Endothelial cell of umbilical vein (primary cell): ENCODE results near the gene CDK5RAP2. TPM values are rescaled to one million over a fixed set of nuclear protein-coding genes. Genes with fewer than 3 reads are reported as not detected.

Experiments
- BruUV-seq: library from RNA; stranded (reverse); fragments of 400-500 nt; replicated peaks from 2 replicates; lab custom pipeline; 2021; lab: Mats Ljungman, UMichigan
- CTCF ChIA-PET: fragments of 300-600, 350-600 bp; sonication (Branson Sonifier 250); formaldehyde crosslinking; loops from one replicate; lab custom pipeline; 2021; ENCODE audit warnings: antibody characterized with exemption, inconsistent platforms; lab: Charles Lee
- POLR2A ChIA-PET: fragments of 300-600, 350-600 bp; sonication (Branson Sonifier 250); formaldehyde crosslinking; loops from one replicate; lab custom pipeline; 2021; ENCODE audit warnings: antibody characterized with exemption, inconsistent platforms; lab: Charles Lee
- DNase-seq: peaks from one replicate; pipeline ENCODE4 v3.0.0-alpha.2; 2011; ENCODE audit warnings: low read depth, low spot score
- FAIRE-seq: peaks from 2 replicates; lab custom pipeline; 2011; peaks lifted over from hg19 to GRCh38; lab: Jason Lieb, UNC
- H2AFZ ChIP-seq: 2 replicates; pipeline ENCODE4 v1.6.0; 2012; ENCODE audit warnings: low read depth, low read length, control low read depth, inconsistent platforms
- H3K27ac ChIP-seq: 2 replicates; pipeline ENCODE4 v1.5.1; 2011; ENCODE audit warnings: low read depth, mild to moderate bottlenecking, control low read depth, low read length, moderate library complexity; ENCODE audit not compliant: insufficient read depth
- H3K27me3 ChIP-seq, 2 experiments: 2 replicates each; pipeline versions ENCODE4 v1.6.0 to v1.6.1; 2011; ENCODE audit warnings: low read length in 2 of 2, mixed read lengths in 1 of 2; ENCODE audit not compliant: control insufficient read depth in 2 of 2, insufficient read depth in 2 of 2
- H3K36me3 ChIP-seq, 2 experiments: 2 replicates in 1 of 2; 3 replicates in 1 of 2; pipeline ENCODE4 v1.5.1; 2011; ENCODE audit warnings: low read length in 2 of 2, mild to moderate bottlenecking in 1 of 2, moderate library complexity in 1 of 2; ENCODE audit not compliant: control insufficient read depth in 2 of 2, insufficient read depth in 2 of 2; ENCODE audit errors: extremely low read depth in 1 of 2
- H3K4me1 ChIP-seq: 3 replicates; pipeline ENCODE4 v1.5.1; 2011; ENCODE audit warnings: mild to moderate bottlenecking, low read length; ENCODE audit not compliant: control insufficient read depth, insufficient read depth; ENCODE audit errors: extremely low read depth
- H3K4me2 ChIP-seq: 2 replicates; pipeline ENCODE4 v1.6.1; 2011; ENCODE audit warnings: low read length, control low read depth, mixed read lengths; ENCODE audit not compliant: insufficient read depth
- H3K4me3 ChIP-seq, 3 experiments: fragments of 200-600 bp in 1 of 3; sonication (generic), shearing (Covaris generic) in 1 of 3; replicated peaks in 1 of 3; 2 replicates each; pipeline ENCODE4 v1.5.1; 2011 to 2016; ENCODE audit warnings: control low read depth in 3 of 3, low read length in 3 of 3, mild to moderate bottlenecking in 2 of 3, inconsistent platforms in 1 of 3, low read depth in 1 of 3, moderate library complexity in 1 of 3; ENCODE audit not compliant: insufficient read depth in 1 of 3
- H3K79me2 ChIP-seq: 2 replicates; pipeline ENCODE4 v1.6.0; 2012; ENCODE audit warnings: low read length, inconsistent platforms; ENCODE audit not compliant: control insufficient read depth, insufficient read depth
- H3K9ac ChIP-seq: replicated peaks from 2 replicates; pipeline ENCODE3; 2011; ENCODE audit warnings: low read length, control low read depth; ENCODE audit not compliant: insufficient read depth; ENCODE audit errors: extremely low read depth
- H3K9me1 ChIP-seq: replicated peaks from 3 replicates; pipeline ENCODE4 v1.6.0; 2011; ENCODE audit warnings: mild to moderate bottlenecking, low read length; ENCODE audit not compliant: control insufficient read depth, insufficient read depth; ENCODE audit errors: extremely low read depth
- H3K9me3 ChIP-seq: replicated peaks from 2 replicates; pipeline ENCODE4 v1.5.1; 2012; ENCODE audit warnings: low read length, inconsistent platforms; ENCODE audit not compliant: control insufficient read depth, insufficient read depth
- H4K20me1 ChIP-seq: replicated peaks from 2 replicates; pipeline ENCODE3; 2011; ENCODE audit warnings: mild to moderate bottlenecking, low read length; ENCODE audit not compliant: control insufficient read depth, insufficient read depth; ENCODE audit errors: extremely low read depth
- EZH2 ChIP-seq: IDR thresholded peaks from 2 replicates; pipeline ENCODE4 v1.6.1; 2012; ENCODE audit warnings: borderline replicate concordance, low read depth, mild to moderate bottlenecking, moderate library complexity, low read length, inconsistent platforms; ENCODE audit not compliant: severe bottlenecking
- FOS ChIP-seq: IDR thresholded peaks from 2 replicates; pipeline ENCODE4 v1.6.1; 2011; ENCODE audit warnings: mild to moderate bottlenecking, low read length, moderate library complexity, borderline replicate concordance; ENCODE audit not compliant: insufficient read depth
- GATA2 ChIP-seq: IDR thresholded peaks from 2 replicates; pipeline ENCODE4 v1.7.0; 2011; ENCODE audit warnings: low read depth, mild to moderate bottlenecking, moderate library complexity, mixed read lengths, low read length; ENCODE audit not compliant: insufficient read length, insufficient read depth
- JUN ChIP-seq: IDR thresholded peaks from 2 replicates; pipeline ENCODE4 v1.6.1; 2011; ENCODE audit warnings: borderline replicate concordance, low read depth; ENCODE audit not compliant: insufficient read length, insufficient read depth
- MYC ChIP-seq: IDR thresholded peaks from one replicate; pipeline ENCODE4 v1.6.1; 2011; ENCODE audit warnings: mild to moderate bottlenecking, low read depth, low read length
- POLR2A ChIP-seq: IDR thresholded peaks from 2 replicates; pipeline ENCODE4 v1.6.1; 2012; ENCODE audit warnings: low read depth, mild to moderate bottlenecking, control low read depth, low read length
- POLR2AphosphoS5 ChIP-seq: IDR thresholded peaks from 2 replicates; pipeline ENCODE4 v1.6.1; 2012; ENCODE audit warnings: low read depth, mild to moderate bottlenecking, control low read depth, low read length, moderate library complexity; ENCODE audit not compliant: insufficient read depth
- dilution Hi-C: fragments of 300-500 bp; cut with MboI; formaldehyde crosslinking; loops from one replicate; pipeline ENCODE4 v1.15.0; 2019; ENCODE audit warnings: low sequenced_read_pairs; ENCODE audit not compliant: extremely low pct_ligation_motif_present
- intact Hi-C: fragments of 100-400 bp; cut with micrococcal nuclease; formaldehyde crosslinking; loops from one replicate; pipeline ENCODE4 v1.10.0; 2022
- polyA plus RNA-seq, 4 experiments: library from polyadenylated mRNA; depleted of rRNA in 3 of 4; stranded (reverse) in 3 of 4; unstranded in 1 of 4; fragments of >200 nt; gene quantifications; 2 replicates each; pipeline versions ENCODE4 v1.2.1 to v1.2.3, GENCODE V29; 2011 to 2012; ENCODE audit warnings: missing spikeins in 1 of 4
- total RNA-seq: library from RNA; stranded (reverse); gene quantifications from 2 replicates; pipeline ENCODE4 v1.2.3, GENCODE V29; 2021
- TF ChIP-seq, protein P1 (sequence below), 2 donors: IDR thresholded peaks; 1 replicate in 1 of 2; 2 replicates in 1 of 2; pipeline ENCODE4 v1.5.1; 2011; ENCODE audit warnings: low read length in 2 of 2, mild to moderate bottlenecking in 2 of 2, moderate library complexity in 2 of 2, control low read depth in 1 of 2, inconsistent platforms in 1 of 2, low read depth in 1 of 2; ENCODE audit not compliant: insufficient read depth in 1 of 2; ENCODE audit errors: extremely low read depth in 1 of 2
- TF ChIP-seq, protein P2 (sequence below): IDR thresholded peaks from 2 replicates; pipeline ENCODE4 v1.6.1; 2011; ENCODE audit not compliant: insufficient read depth, insufficient read length

CDK5RAP2 gene
- total and polyA plus RNA-seq, 2 donors (not counting 3 experiments of a cell fraction or from before 2014, with no cell fraction given), result 17.5 to 56.7 TPM

GRCh38 chr9:120593250-120593954 is 13.4 kb upstream of the CDK5RAP2 start:
- dilution Hi-C loops (no loop called here), intact Hi-C loops (no loop called here)
- H3K9me3 ChIP-seq, result no peaks in the 10 kb centered on the region
- ChIA-PET POLR2A (no interaction called here), CTCF (interaction anchor here (1.1 to 1.8 kb wide), 2 partner anchors 9 to 15 kb away, joined by 3 to 6 read pairs; no protein-coding TSS in a partner anchor)
- H3K36me3 ChIP-seq, result no peaks in the 10 kb centered on the region
- TF ChIP-seq POLR2AphosphoS5 (no peak), GATA2 (no peak), POLR2A (no peak), MYC (no peak), EZH2 (no peak), JUN (no peak), FOS (no peak)
- TF ChIP-seq, protein P1, sequence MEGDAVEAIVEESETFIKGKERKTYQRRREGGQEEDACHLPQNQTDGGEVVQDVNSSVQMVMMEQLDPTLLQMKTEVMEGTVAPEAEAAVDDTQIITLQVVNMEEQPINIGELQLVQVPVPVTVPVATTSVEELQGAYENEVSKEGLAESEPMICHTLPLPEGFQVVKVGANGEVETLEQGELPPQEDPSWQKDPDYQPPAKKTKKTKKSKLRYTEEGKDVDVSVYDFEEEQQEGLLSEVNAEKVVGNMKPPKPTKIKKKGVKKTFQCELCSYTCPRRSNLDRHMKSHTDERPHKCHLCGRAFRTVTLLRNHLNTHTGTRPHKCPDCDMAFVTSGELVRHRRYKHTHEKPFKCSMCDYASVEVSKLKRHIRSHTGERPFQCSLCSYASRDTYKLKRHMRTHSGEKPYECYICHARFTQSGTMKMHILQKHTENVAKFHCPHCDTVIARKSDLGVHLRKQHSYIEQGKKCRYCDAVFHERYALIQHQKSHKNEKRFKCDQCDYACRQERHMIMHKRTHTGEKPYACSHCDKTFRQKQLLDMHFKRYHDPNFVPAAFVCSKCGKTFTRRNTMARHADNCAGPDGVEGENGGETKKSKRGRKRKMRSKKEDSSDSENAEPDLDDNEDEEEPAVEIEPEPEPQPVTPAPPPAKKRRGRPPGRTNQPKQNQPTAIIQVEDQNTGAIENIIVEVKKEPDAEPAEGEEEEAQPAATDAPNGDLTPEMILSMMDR (IDR thresholded peaks at IDR 0.05; ENCODE audit: extremely low read depth in 1 of 2, insufficient read depth in 1 of 2, low read depth in 1 of 2, low read length in 2 of 2), result no peak
- TF ChIP-seq, protein P2, sequence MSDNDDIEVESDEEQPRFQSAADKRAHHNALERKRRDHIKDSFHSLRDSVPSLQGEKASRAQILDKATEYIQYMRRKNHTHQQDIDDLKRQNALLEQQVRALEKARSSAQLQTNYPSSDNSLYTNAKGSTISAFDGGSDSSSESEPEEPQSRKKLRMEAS, result no peak
- H3K9me1 ChIP-seq, result no peaks in the 10 kb centered on the region
- H2AFZ ChIP-seq, result no peak overlapping the region
- FAIRE-seq (no peak), DNase-seq (no peak)
- BruUV-seq, result no TSS peak
- no peak overlapping the region for H3K9ac ChIP-seq
- no peaks in the 10 kb centered on the region for H3K27me3 ChIP-seq
- no peaks in the 10 kb centered on the region for H3K4me1 ChIP-seq
- no peak overlapping the region for H3K4me3 ChIP-seq
- no peaks in the 10 kb centered on the region for H3K79me2 ChIP-seq
- H3K4me2 ChIP-seq, result no peak overlapping the region
- no peaks in the 10 kb centered on the region for H4K20me1 ChIP-seq
- H3K27ac ChIP-seq, result no peak overlapping the region
